Epithelial cell of proximal tubule (primary cell): ENCODE data around the gene TNFRSF13B. TPM values are rescaled to one million over a fixed set of nuclear protein-coding genes. Genes with fewer than 3 reads are reported as not detected.

Source experiments
- DNase-seq: peaks from one replicate; pipeline ENCODE4 v3.0.0-alpha.2; 2011; ENCODE audit warnings: low read depth
- H3K4me3 ChIP-seq: 2 replicates; pipeline ENCODE4 v1.5.1; 2011; ENCODE audit warnings: low read depth, mild to moderate bottlenecking, low read length
- CTCF ChIP-seq: conservative IDR thresholded peaks from 2 replicates; pipeline ENCODE4 v1.5.1; 2012; ENCODE audit warnings: low read depth, mild to moderate bottlenecking, low read length
- total RNA-seq: library from RNA; depleted of rRNA; stranded (reverse); fragments of >200 nt; gene quantifications from 2 replicates; pipeline ENCODE4 v1.2.3, GENCODE V29; 2015

Gene TNFRSF13B
- total RNA-seq, 1 donor from 2014 or later: not detected

GRCh38 chr17:16926571-16927451, 45.1 kb downstream of the TNFRSF13B start:
- TF ChIP-seq CTCF: no peak
- H3K4me3 ChIP-seq: no peak overlapping the region
- no peak for DNase-seq

- no peak overlapping the region for H3K4me3 ChIP-seq
- no peak for DNase-seq
- TF ChIP-seq CTCF: no peak
These were observed 45.8 kb downstream of the TNFRSF13B start for GRCh38 chr17:16926061-16926511.

GRCh38 chr17:16925461-16926060, 46.4 kb downstream of the TNFRSF13B start:
- no peak for DNase-seq
- TF ChIP-seq CTCF: no peak
- no peak overlapping the region for H3K4me3 ChIP-seq

- no peak for DNase-seq
- no peak overlapping the region for H3K4me3 ChIP-seq
- TF ChIP-seq CTCF: no peak
These were observed 47.0 kb downstream of the TNFRSF13B start for GRCh38 chr17:16924696-16925440.

- no peak for TF ChIP-seq CTCF
- no peak for DNase-seq
- H3K4me3 ChIP-seq: no peak overlapping the region
These were observed 47.8 kb downstream of the TNFRSF13B start for GRCh38 chr17:16923904-16924695.
